B cell (primary cell): ENCODE results near the gene ADI1.

Experiments
- EZH2 ChIP-seq: IDR thresholded peaks from 2 replicates; pipeline ENCODE4 v1.6.1; 2012; ENCODE audit warnings: borderline replicate concordance, low read depth, mild to moderate bottlenecking, moderate library complexity, low read length; ENCODE audit not compliant: insufficient read depth, poor library complexity, severe bottlenecking
- TF ChIP-seq, protein P1 (sequence below): fragments of 200-600 bp; IDR thresholded peaks from one replicate; pipeline ENCODE4 v1.8.0; 2022; ENCODE audit warnings: antibody characterized with exemption, mild to moderate bottlenecking

DNA sequence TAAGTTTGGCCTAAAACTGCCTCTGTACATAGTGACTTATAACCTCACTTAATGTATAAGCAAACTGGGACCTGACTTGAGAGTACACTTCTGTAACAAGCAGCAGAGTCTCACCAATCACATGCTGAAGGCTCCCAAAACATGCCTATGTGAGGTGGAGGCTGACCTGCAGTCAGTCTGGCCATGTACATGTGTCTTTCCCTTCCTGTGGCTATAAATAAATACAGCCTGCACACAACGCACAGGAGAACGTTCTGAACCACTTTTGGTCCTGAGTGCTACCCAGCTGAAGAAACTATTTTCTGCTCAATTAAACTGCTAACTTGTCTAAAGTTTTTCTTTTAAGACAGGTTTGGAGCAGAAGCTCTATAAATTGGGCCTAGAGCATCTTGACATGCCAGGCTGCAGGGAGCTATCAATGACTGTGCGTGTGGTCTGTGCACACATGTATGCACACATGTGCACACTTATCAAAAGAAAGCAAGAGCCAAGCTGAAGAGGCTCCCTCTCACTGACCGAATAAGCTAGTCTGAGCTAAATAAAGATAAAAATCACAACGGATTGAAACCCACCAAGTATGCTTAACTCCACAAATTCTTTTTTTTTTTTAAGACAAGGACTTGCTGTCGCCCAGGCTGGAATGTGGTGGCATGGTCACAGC, 23.8 kb upstream of the ADI1 start:
- TF ChIP-seq, protein P1, sequence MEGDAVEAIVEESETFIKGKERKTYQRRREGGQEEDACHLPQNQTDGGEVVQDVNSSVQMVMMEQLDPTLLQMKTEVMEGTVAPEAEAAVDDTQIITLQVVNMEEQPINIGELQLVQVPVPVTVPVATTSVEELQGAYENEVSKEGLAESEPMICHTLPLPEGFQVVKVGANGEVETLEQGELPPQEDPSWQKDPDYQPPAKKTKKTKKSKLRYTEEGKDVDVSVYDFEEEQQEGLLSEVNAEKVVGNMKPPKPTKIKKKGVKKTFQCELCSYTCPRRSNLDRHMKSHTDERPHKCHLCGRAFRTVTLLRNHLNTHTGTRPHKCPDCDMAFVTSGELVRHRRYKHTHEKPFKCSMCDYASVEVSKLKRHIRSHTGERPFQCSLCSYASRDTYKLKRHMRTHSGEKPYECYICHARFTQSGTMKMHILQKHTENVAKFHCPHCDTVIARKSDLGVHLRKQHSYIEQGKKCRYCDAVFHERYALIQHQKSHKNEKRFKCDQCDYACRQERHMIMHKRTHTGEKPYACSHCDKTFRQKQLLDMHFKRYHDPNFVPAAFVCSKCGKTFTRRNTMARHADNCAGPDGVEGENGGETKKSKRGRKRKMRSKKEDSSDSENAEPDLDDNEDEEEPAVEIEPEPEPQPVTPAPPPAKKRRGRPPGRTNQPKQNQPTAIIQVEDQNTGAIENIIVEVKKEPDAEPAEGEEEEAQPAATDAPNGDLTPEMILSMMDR = no peak
- no peak for TF ChIP-seq EZH2
